CD1c-positive myeloid dendritic cell (primary cell): Measurements from ENCODE around the gene RCAN3.

Experiments
- DNase-seq: peaks from one replicate; pipeline ENCODE4 v3.0.0-alpha.2; 2016; ENCODE audit errors: extremely low spot score

Gene RCAN3

DNA sequence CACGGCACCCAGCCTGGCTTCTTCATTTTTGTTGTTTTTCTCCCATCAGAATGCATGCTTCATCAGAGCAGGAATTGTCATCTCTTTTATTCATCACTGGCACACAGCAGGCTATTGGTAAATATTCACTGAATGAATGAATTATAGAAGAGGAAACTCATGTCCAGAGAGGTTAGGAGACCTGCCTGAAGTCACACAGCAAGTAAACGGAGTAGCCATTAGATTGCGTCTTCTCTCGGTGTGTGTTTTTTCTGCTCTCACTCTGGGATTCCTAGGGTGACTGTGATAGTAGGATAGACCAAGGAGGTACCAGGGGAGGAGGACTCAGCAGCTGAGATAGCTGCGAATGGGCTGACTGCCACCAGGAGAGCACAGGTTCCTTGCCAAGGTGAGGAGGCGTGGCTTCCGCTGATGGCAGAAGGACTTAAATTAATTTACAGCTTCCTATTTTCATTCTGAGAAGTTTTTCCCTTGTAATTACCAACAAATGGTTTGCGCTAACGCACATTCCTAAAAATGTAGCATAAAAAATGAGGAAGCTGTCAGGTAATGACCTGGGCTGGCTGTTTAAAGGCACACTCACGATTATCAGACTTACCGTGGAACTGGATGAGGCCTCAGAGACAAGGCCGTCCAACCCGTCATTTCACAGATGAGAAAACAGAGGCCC lies 48.8 kb downstream of the RCAN3 start:
- DNase-seq: no peak

DNA sequence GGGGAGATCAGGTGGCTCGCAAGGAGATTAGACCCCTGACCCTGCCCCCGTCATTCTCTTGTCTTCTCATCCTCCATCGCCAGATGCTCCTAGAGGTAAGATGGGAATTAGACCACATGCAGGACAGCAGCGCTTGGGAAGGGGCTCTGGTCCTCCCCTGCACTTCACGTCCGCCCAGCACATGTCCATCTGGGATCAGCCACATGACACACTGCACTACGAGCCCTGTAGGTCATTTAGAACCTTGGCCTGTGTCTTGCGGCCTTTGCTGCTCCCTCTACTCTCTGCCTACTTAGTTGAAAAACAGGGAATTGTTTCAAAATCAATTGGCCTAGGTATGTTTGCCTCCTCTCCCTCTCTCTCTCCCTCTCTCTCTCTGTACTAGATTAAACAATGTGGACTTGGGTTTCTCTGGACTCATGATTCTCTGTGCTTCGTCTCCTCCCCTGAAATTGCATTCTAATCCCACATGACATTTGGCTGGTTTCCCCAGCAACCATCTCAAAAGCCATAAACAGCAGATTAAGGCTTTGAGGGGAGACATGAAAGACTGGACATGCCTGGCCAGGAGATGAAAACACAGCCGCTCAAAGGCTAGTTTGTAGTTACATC lies 49.4 kb downstream of the RCAN3 start:
- DNase-seq: no peak

DNA sequence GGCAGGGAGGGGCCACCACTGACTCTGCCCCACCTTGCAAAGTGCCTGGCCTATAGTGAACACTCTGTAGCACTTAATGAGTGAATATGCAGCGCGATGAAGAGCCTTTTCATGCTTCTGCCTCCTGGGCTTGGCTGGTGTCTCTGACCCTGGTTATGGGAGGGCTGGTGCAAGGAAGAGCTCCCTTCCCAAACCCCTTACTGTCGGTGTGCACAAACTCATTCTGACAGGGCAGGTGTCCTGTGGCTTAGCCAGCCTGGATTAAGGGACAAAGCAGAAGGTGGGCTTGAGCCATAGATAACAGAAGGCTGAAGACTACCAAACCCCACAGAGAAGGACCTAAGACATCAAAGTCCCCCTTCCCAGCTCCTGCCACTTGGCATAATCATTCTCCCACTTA lies 51.3 kb downstream of the RCAN3 start:
- DNase-seq: no peak

- DNase-seq: no peak
Measured at GRCh38 chr1:24554714-24555113, 52.1 kb downstream of the RCAN3 start.

GRCh38 chr1:24555591-24556413 lies 53.2 kb downstream of the RCAN3 start, which contains the start of gene NCMAP:
Gene NCMAP, plus strand, starts transcription at chr1:24556087. Its CDS starts 39,344 bp downstream, at chr1:24595431.
- DNase-seq: no peak

DNA sequence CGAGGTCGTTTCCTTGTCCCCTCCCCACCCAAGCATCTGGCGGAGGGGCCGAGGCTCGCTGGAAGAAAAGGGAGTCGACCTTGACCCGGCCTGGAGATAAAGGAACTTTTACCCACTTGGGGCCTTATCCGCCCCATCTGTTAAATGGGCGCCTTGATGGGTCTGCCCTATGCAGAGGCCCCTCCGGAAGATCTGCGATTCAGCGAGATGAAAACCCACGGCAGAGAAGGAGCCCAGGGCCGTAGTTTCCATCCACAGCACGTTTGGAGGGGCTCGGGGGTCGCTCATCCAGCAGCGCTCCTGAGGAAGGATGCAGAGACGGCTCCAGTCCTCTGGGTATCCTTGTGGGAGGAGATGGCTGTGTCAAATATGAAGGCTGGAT lies 53.8 kb downstream of the RCAN3 start:
- DNase-seq: no peak

DNA sequence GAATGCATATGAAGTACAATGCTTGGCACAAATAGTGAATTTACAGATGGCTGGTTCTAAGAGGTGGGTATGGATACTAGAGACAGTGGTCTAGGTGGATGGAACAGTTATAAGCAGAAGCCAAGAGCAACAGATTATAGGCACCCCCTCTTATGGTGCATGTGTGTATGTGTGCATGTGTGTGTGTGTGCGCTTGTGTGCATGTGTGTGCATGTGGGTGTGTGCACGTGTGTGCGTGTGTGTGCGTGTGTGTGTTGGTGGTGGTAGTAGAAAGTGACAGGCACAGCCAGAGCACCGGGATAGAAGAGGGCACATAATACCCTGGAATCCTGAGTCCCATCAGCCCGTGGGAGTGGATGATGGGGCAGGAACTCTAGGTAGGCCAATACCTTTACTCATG lies 54.6 kb downstream of the RCAN3 start:
- DNase-seq: no peak

GRCh38 chr1:24557711-24558131 lies 55.1 kb downstream of the RCAN3 start:
- DNase-seq: no peak

DNA sequence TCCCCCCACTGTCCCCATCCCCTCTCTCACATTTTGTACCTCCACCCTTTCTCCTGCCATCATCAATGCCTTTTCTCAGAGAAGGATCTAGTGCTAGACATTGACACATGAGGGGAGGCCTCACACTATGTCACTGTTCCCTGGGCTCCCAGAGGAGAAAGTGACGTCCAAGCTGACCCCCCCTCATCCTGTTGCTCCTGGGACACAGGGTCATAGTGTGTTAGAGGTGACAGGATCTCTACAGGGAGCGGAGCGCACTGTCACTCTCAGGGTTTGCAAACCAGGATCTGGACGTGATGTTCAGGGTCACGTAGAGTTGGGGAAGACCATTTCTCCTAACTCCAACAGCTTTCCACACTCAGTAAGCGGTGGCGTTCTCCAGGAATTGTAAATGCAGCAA lies 55.8 kb downstream of the RCAN3 start:
- no peak for DNase-seq

GRCh38 chr1:24558902-24559791 lies 56.5 kb downstream of the RCAN3 start:
- DNase-seq: peak; percentile 52

DNA sequence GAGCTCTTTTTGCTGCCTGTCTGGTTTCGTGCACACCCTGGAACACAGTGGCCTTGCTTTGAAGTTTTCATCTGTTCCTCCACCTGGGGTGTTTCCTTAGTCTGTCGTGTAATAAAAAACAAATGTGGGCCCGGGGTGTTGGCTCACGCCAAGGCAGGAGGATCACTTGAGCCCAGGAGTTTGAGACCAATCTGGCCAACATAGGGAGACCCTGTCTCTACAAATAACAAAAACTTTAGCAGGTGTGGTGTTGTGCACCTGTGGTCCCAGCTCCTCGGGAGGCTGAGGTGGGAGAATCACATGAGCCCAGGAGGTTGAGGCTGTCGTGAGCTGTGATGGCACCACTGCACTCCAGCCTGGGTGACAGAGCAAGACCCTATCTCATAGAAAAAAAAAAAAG lies 57.7 kb downstream of the RCAN3 start:
- no peak for DNase-seq

DNA sequence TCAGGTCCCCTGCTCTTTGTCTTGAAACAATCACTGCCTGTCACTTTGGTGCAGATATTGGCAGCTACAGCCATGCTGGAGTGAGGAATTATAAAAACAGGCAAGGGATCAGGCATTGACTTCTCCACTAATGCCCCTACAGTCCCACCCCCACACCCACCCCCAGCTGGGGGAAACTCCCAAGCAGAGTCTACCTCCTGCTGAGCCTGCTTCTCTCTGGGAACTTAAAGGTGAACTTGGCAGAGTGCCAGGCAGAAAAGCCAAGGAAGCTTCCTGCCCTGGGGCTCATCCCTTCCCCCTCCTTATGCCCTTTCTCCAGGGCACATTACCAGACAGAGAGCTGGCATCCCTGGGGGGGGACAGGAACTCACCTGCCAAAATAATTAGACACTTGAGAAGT lies 60.0 kb downstream of the RCAN3 start:
- no peak for DNase-seq

GRCh38 chr1:24564695-24565094 lies 62.1 kb downstream of the RCAN3 start:
- DNase-seq: no peak

DNA sequence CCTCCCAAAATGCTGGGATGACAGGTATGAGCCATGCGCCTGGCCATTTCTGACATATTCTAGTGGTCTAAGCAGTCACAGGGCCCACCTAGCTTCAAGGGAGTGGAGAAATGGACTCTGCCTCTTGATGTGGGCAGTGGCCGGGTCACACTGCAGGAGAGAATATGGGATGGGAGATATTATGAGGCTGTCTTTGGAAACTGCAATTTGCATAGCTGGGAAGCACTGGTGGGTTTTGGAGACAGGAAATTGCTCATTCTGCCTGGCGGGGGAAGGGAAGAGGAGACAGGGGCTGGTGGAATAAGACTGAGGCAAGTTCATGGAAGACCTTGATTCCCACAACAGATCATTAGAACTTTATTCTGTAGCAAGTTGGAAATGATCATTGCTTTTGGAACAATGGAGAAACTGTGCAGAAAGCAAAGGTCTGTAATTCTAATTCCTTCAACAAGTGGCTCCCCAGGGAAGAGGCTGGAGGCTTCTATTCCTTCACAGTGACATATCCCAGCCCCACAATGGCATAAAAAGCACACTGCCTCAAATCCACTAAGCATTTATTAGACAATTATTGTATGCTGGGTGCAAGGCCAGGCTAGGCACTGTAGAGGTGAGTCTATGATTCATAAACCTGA lies 63.7 kb downstream of the RCAN3 start:
- no peak for DNase-seq

- DNase-seq: peak; percentile 32
Measured at GRCh38 chr1:24567792-24568388, 65.3 kb downstream of the RCAN3 start.

DNA sequence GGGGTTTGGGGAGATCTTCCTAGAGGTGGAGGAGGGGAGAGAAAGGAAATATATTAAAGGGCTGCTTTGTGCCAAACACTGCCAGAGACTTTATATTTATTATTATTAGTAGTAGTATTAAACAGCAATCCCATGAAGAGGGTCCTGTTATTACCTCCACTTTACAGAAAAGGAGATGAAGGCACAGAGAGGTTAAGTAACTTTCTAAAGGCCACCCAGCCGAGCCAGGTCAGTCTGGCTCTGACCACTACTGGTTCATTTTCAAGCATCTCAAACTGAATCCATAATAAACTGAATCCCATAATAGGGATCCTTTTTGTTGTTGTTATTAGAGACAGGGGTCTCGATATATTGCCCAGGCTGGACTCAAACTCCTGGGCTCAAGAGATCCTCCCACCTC lies 65.8 kb downstream of the RCAN3 start:
- no peak for DNase-seq

- DNase-seq: no peak
Measured at GRCh38 chr1:24570265-24571125, 67.9 kb downstream of the RCAN3 start.

DNA sequence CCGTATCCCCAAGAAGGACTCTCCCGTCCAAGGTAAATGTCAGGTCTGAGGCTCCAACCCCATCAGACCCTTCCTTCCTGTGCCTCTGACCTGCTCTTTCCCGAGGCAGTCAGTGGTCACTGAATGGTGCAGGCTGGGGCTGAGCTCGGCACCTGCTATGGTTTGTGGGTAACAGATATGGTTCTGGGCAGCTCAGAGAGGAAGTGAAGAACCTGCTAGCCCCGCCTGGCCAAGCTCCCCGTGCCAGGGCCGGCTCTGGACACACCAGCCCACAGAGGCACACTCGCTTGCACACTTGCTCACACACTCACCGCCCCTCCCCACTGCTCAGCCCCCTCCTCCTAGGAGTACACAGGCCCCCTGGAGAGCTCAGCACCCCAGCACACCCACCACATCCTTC lies 69.7 kb downstream of the RCAN3 start:
- no peak for DNase-seq

- no peak for DNase-seq
Measured at GRCh38 chr1:24575905-24576587, 73.4 kb downstream of the RCAN3 start.
